GM12874 (cell line): ENCODE data around the gene CCDC167.

Experiments
- CTCF ChIP-seq: IDR thresholded peaks from 2 replicates; pipeline ENCODE4 v1.5.1; 2011; ENCODE audit warnings: low read depth, mild to moderate bottlenecking, control low read depth, low read length, moderate library complexity; ENCODE audit not compliant: insufficient read depth

Gene CCDC167

GRCh38 chr6:37507077-37507476 is 7.4 kb upstream of the CCDC167 start:
- no peak for TF ChIP-seq CTCF

GRCh38 chr6:37506479-37506878 is 6.8 kb upstream of the CCDC167 start:
- no peak for TF ChIP-seq CTCF

- no peak for TF ChIP-seq CTCF
Observed at GRCh38 chr6:37504024-37504423, 4.3 kb upstream of the CCDC167 start.

GRCh38 chr6:37503309-37503965 is 3.7 kb upstream of the CCDC167 start:
- no peak for TF ChIP-seq CTCF

GRCh38 chr6:37502703-37503291 is 3.1 kb upstream of the CCDC167 start:
- no peak for TF ChIP-seq CTCF

- no peak for TF ChIP-seq CTCF
Observed at GRCh38 chr6:37501632-37502491, 2.2 kb upstream of the CCDC167 start.

GRCh38 chr6:37500294-37500608 is 558 bp upstream of the CCDC167 start:
- no peak for TF ChIP-seq CTCF
